Measurements from ENCODE around the gene UBE2D2.
A peak's percentile ranks its signal among the peaks of the same experiment; 100 is the strongest.
"Not testable (repeated sequence)": the region's sequence is repeated elsewhere in the genome, so short reads cannot be mapped to it uniquely, and the experiment has no call there.

The UBE2D2 gene

GRCh38 chr5:139549162-139549894 lies 11.8 kb upstream of the UBE2D2 start:
- no peak for DNase-seq (ENCODE audit: low spot score)

GRCh38 chr5:139550051-139550872 lies 10.9 kb upstream of the UBE2D2 start:
- DNase-seq (ENCODE audit: low spot score), result not testable (repeated sequence)

DNA sequence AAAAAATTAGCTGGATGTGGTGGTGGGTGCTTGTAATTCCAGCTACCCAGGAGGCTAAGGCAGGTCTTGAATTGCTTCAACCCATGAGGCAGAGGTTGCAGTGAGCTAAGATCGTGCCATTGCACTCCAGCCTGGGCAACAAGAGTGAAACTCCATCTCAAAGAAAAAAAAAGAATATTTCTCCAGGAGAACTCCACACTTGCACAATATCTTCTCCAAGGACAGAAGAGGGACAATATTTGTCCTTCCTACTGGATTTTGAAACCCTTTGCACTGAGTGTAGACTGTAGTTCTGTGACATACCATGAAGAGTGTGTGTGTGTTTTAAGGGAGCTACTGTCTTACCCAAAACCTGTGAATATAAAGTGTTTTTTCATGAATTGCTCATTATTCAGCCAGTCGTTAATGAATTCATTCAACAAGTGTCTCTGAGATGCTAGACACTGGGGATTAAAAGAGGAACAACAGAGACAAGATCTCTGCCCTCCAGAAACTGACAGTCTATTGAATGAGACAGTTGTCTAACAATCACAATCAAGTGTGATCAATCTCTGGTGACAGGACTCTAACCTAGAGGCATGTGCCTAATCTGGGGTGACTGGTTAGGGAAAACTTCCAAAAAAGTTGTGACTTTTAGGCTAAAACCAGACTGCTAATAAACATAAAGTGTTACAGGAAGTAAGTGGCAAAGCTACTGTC lies 9.8 kb upstream of the UBE2D2 start:
- no peak for DNase-seq (ENCODE audit: low spot score)

DNA sequence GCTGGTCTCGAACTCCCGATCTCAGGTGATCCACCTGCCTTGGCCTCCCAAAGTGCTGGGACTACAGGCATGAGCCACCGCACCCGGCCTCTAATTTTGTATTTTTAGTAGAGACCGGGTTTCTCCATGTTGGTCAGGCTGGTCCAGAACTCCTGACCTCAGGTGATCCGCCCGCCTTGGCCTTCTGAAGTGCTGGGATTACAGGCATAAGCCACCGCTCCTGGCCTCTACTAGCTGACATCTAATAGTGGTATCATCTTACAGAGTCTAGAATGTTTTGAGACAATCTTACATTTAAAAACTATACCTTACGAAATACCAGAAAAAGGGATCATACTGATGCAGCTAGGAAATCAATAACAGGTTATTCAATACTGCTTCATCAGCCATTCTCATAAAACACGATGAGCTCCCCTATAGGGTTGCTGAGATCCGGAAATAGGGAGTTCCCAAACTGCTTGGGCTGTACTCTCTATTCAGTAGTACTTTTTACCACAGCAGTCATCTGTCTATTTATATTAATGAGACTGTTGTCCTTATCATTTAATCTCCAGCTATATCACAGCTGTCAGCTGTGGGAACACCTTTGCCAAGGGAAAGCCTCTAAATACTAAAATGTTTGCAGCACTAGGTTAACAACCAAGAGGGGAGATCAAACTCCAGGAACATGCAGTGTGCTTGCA lies 8.1 kb upstream of the UBE2D2 start:
- no peak for DNase-seq (ENCODE audit: low spot score)

GRCh38 chr5:139554264-139554663 lies 6.9 kb upstream of the UBE2D2 start:
- DNase-seq (ENCODE audit: low spot score), result no peak

GRCh38 chr5:139557811-139558210 lies 3.3 kb upstream of the UBE2D2 start:
- no peak for DNase-seq (ENCODE audit: low spot score)

DNA sequence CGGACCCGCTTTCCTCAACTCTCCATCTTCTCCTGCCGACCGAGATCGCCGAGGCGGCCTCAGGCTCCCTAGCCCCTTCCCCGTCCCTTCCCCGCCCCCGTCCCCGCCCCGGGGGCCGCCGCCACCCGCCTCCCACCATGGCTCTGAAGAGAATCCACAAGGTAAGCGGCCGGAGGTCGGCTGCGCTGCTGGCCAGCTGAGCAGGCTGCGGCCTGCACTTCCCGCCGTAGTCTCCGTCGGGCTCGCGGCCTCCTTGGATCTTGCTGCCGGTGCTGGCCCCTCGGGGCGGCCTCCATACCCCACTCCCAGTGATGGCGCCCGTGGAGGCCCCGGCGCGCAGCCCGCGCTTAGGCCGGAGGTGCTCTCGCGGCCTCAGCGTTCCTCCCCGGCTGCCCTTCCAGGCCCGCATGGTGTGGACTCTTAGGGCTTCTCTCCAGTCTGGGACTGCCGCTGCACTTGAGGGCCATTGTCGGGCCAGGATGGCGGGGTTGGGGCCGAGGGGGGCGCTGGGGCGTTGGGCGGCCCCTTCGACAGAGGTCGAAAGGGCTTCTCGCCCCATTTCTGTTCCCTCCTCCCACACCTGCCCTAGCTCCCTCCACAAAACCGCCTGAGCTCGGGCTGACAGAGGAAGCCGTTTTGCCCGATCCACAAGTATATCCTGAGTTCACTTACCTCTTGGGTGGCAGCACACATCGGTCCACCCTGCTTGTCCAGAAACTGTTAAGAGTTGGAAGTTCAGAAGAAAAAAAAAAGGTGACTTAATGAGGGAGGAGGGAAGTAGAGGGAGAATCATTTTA lies 714 bp downstream of the UBE2D2 start:
- peak; percentile 71 for DNase-seq (ENCODE audit: low spot score)

- DNase-seq (ENCODE audit: low spot score), result no peak
Observed at GRCh38 chr5:139562847-139563246, 1.7 kb downstream of the UBE2D2 start.

DNA sequence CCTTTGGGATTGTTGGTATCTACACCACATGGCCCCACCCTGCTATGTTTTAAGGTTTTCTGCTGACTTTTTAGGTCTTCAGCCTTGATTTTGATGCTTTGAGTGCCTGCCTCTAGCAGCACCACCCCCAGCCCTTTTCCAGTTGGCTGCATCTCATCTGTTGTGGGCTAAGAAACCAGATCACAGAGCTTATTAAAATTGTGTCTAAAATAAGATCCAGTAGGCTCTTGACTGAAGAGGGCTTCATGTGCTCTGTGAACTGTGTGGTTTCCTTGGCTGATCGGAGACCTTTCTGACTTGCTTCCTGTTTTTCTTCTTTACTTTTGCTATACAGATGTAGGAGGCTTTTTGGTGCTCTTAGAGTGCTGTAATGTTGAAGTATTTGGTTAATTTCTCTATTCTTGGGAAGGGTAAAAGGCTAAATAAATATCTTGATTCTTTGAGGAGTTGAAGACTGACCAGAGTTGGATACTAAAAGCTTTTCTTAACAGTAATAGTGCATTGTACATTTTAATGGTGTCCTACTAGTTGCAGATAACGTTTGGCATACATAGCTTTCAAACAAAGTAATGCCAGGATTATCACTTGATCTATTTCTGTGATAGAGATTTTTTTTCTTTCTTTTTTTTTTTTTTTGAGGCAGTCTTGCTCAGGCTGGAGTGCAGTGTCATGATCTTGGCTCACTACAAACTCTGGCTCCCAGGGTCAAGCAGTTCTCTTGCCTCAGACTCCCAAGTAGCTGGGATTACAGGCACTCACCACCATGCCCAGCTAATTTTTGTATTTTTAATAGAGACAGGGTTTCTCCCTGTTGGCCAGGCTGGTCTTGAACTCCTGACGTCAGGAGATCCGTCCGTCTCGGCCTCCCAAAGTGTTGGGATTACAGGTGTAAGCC lies 4.5 kb downstream of the UBE2D2 start:
- peak; percentile 20 for DNase-seq (ENCODE audit: low spot score)

DNA sequence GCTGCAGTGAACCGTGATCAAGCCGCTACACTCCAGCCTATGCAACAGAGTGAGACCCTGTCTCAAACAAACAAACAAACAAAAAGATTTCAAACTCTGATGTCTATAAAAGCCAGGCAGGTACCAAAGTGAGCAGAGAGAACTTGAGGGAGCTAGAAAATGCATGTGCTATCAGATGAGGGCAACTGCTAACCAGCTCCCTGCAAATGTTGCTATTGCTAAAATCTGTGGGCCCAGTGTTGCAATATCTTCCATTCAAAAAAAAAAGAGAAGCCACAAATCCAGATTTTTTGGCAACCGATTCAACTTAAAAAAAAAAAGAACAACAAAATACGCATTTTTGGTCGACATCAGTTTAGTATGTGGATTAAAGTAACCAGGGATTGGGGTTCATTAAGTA lies 5.5 kb downstream of the UBE2D2 start:
- peak; percentile 51 for DNase-seq (ENCODE audit: low spot score)

- DNase-seq (ENCODE audit: low spot score), result peak; percentile 19
Observed at GRCh38 chr5:139569270-139569955, 8.3 kb downstream of the UBE2D2 start.

DNA sequence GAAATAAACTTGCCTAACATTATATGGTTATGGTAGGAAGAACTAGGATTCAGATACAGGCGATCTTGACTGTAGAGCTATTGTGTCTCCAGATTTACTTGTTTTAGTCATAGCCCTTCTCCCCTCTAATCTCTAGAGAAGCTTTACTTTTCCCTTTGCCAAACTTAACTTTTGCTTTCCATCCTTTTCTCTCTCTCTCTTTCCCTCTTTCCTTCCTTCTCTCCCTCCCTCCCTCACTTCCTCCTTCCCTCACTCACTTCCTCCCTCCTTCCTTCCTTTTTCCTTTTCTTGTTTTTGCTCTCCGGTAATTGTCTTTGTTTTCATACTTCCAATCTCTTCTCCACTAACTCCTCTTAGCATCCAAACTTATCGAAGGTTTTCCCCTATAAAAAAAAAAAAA lies 10.4 kb downstream of the UBE2D2 start:
- DNase-seq (ENCODE audit: low spot score), result no peak

- DNase-seq (ENCODE audit: low spot score), result no peak
Observed at GRCh38 chr5:139571966-139572365, 10.8 kb downstream of the UBE2D2 start.

DNA sequence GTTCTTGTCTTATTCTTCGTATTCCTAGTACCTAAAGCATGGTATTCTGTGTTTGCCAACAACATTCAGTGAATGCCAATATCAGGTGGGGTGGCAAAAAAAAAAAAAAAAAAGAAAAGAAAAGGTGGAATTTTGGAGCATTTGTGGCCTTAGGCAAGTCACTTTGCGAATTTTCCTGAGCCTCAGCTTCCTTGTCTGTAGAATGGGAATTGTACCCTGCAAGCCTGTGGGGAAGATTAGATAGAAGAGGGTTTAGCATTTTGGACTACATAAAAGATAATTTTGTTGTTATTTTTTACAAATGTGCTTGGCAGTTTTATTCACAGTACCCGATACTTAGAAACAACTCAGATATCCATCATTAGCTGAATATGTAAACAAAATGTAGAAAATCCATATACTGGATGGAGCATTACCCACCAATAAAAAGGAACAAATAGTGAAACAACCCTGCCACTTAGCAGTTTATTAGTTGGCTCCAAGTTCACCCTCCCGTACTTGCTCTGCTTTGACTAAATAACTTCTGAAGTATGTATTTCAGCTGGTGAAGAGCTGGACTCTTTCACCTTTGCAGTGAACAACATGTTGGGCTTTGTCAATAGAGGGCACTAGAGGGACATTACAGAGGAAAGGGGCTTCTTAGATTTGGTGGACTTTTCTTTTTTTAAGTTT lies 13.6 kb downstream of the UBE2D2 start:
- peak; percentile 54 for DNase-seq (ENCODE audit: low spot score)

GRCh38 chr5:139575313-139575646 lies 14.1 kb downstream of the UBE2D2 start:
- DNase-seq (ENCODE audit: low spot score), result no peak

DNA sequence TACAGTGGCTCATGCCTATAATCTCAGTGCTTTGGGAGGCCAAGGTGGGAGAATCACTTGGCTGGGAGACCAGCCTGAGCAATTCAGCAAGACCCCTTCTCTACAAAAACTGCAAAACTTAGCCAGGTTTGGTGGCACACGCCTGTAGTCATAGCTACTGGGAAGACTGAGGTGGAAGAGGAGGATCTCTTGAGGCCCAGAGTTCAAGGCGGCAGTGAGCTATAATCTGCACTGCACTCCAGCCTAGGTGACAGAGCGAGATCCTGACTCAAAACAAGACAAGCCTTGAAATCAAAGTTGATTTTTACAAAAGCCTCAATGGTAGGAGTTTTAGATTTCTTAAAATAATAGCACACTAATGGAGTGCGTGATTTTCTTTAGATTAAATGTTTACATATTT lies 14.6 kb downstream of the UBE2D2 start:
- no peak for DNase-seq (ENCODE audit: low spot score)

GRCh38 chr5:139577689-139578290 lies 16.7 kb downstream of the UBE2D2 start:
- no peak for DNase-seq (ENCODE audit: low spot score)

- DNase-seq (ENCODE audit: low spot score), result no peak
Observed at GRCh38 chr5:139578325-139578724, 17.2 kb downstream of the UBE2D2 start.

DNA sequence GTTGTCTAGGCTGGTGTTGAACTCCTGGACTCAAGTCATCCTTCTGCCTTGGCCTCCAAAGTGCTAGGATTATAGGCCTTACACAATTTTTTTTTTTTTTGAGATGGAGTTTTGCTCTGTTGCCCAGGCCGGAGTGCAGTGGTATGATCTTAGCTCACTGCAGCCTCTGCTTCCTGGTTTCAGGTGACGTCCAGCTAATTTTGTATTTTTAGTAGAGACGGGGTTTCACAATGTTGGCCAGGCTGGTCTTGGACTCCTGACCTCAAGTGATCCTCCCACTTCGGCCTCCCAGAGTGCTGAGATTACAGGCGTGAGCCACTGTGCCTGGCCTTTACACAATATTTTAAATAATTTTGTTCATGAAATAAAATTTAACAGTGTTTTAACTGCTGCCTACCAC lies 21.0 kb downstream of the UBE2D2 start:
- DNase-seq (ENCODE audit: low spot score), result not testable (repeated sequence)

Data from GM03348 (cell line).